ENCODE results near the gene IFFO2.
A peak's percentile ranks its signal among the peaks of the same experiment; 100 is the strongest.

IFFO2 gene

DNA sequence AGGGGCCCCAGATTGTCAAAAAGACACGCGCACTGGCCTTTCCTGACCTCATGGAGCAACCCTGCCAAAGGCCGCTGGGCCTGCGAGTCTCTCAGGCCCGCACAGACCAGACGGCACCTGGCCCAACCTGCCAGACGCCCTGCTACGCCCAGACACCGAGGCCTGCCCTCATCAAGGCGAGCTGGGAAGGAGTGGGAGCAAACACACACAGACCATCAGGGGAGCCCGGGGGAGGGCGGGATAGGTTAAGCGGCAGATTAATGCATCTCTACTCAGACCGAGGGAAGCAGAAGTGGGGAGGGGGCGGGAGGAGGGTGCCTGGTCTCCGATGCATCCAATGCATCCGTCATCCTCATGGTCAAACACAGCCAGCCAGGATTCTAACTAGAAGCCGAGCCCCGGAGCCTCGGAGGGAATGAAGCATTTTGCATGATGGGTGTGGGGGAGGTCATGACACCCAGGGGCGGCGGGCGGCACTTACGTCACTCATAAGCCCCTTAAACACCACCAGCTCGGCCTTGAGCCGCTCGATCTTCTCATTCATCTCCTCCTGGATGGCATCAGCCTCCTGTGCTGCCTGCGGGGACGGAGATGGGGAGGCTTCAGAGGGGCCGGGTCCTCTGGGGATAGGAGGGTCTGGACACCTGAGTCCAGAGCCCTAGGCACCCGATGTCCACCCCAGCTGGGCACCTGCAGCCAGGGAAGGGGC, 37.1 kb downstream of the IFFO2 start:
- DNase-seq (ENCODE audit: low read depth): no peak

- no peak for DNase-seq (ENCODE audit: low read depth)
Observed at GRCh38 chr1:18918417-18918816, 38.1 kb downstream of the IFFO2 start.

DNA sequence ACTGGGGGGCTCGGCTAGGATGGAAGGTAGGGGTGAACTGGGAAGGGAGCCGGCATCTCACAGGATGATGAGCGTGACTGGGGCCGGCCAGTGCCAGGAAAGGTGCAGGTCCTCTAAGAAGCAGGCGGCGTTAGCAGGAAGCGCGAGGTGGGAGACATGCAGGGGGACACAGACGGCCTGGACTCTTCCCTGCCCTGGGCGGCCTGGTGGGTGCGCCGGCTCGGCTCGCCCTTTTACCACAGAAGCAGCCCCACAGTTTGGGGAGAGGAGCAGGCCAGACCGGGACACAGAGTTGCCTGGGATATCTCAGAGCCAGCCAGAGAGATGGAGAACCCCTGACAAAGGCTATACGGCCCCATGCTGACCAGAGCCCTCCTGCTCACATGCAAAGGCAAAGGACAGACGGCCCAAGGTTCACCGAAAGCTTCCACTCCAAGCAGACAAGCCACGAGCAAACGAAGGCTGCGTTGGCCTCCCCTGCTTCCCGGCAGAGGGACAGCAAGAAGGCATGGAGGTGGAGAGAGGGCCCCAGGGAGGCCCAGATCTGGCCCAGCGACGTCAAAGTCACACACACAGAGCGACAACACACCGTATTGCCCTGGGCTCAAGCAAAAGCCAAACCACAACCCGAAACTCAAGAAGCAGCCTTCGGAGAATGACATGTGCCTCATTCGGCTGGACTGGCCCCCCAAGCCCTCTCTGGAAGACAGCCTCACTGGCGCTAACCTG, 39.2 kb downstream of the IFFO2 start:
- no peak for DNase-seq (ENCODE audit: low read depth)

DNA sequence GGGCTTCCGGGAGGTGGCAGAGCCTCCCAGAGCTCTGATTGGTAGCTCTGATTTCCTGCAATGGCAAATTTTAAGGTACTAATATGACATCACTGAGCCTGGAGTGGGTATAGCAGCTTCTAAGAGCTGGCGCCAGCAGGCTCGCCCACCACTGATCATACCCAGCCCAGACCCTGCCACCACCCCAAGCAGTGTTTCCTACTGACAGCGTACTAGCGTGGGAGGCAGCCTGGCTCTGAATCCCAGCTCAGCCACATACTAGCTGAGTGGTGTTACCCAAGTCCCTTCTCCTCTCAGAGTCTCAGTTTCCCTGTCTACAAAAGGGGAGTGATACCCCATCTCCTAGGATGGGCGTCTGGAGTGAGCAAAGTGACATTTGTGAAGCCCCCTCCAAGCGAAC, 41.1 kb downstream of the IFFO2 start:
- no peak for DNase-seq (ENCODE audit: low read depth)

DNA sequence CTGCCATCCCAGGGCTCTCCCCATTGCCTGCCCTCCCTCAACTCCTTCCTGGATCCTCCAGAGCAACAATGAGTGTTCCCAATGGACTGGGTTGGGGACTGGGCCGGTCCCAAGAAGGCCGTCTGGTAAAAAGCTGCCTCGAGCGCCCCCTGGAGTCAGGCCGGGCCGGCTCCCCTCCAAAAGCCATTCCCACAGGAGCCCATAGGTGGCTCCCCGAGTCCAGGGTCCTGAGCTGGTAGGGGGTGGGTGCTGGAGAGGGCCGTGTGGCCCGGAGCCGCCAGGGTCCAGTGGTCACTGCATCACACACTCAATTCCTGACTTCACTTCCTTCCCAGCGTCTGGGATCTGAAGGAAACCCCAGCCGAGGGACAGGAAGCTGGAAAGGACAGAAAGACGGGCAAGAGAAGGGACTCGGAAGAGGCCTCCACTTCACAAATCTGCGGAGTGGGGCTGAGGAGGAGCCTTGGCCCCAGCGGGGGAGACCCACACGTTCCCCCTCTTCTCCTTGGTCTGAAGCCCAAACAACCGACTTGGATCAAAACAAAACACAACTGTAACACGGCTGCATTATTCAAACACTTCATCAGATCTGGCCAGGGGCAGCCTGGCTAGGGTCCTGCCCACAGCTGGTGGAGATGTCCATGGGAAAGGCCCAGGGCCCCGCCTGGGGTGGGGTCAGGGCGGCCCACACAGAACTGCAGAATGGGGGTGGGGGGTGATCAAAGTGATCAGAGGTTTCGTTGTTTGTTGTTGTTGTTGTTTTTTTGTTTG, 43.2 kb downstream of the IFFO2 start:
- peak; percentile 75 for DNase-seq (ENCODE audit: low read depth)

DNA sequence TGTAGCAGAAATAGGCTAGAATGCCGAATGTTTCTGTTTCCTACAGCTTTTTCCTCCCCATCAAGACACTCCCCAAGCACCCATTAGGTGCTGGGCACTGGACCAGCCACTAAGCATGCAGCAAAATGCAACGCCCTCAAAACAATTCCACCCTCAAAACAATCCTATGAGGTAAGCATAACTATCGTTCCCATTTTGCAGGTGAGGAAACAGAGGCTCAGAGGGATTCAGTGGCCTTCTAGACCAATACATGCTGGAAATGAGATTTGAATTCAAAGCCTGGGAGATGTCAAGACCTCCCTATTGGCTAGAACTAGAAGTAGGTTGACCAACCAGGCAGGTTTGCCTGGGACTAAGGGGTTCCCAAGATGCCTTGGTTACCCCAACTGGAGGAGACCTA, 43.9 kb downstream of the IFFO2 start:
- DNase-seq (ENCODE audit: low read depth): no peak

DNA sequence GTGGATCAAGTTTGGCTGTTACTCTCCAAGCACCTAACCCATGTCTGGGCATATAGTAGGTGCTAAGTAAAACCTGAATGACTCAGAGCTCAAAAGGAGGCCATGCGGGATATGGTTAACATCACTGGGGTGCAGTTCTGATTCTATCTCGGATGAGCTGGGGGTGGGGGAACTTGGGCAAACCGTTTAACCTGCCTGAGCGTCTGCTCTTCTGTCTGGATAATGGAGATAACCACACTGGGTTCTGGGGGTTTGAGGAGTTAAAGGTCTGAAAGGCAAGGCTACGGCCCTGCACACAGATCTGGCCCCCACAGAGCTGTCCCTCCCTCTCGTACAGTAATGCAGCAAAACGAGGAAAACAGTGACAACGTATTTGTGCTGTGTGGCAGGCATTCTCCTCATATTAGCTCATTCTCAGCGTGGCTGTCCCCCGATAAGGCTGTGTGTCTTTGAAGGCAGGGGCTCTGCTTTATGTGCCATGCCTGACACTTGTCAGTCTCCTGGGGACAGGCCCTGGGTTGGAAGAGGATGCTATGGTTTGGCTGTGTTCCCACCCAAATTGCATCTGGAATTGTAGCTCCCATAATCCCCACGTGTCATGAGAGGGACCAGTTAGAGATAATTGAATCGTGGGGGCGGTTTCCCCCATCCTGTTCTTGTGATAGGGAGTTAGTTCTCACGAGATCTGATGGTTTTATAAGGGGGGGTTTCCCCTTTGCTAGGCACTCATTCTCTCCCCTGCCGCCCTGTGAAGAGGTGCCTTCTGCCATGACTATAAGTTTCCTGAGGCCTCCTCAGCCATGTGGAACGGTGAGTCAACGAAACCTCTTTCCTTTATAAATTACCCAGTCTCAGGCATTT, 47.3 kb downstream of the IFFO2 start:
- no peak for DNase-seq (ENCODE audit: low read depth)

DNA sequence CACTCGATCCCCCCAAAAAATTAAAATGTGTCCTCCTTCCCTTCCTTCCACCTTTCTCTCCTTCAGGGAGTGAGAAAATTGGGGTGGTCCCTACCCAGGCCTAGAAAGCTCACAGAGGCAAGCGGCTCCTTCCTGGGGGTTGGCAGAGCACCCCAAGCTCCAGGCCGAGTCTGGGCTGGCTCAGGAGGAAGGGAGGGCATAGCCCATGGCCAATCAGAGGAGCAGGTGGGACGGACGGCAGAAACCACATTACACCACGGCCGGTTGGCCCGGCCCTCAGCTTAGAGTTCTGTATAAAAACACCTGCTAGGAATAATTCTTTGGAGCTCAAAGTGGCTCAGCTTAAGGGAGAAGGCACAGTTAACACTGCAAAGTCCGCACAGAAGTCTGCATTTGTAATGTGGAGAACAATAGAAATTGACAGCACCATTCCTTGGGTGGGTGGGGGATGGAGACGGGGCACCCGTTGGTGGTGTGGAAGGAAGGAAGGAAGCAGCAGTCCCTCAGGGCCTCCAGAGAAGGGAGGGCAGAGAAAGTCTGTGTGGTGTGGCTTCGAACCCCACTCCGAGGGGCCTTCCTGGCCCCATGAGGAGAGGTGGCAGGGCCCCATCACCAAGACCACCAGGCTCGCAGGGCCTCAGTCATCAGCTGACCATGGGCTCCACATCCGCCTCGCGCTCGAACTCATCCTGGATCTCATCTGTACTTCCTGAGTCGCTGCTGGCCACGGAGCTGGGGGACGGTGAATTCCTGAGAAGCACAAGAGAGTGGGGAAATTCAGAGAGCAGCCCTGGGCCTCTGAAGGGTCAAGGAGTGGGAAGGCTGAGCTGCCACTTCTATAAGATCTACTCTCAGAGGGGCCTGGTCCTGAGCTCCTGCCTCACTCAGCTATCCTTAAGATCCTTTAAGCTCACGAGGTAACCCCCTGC, 48.3 kb downstream of the IFFO2 start:
- DNase-seq (ENCODE audit: low read depth): no peak

- DNase-seq (ENCODE audit: low read depth): peak; percentile 42
Observed at GRCh38 chr1:18907021-18907916, 49.2 kb downstream of the IFFO2 start.

DNA sequence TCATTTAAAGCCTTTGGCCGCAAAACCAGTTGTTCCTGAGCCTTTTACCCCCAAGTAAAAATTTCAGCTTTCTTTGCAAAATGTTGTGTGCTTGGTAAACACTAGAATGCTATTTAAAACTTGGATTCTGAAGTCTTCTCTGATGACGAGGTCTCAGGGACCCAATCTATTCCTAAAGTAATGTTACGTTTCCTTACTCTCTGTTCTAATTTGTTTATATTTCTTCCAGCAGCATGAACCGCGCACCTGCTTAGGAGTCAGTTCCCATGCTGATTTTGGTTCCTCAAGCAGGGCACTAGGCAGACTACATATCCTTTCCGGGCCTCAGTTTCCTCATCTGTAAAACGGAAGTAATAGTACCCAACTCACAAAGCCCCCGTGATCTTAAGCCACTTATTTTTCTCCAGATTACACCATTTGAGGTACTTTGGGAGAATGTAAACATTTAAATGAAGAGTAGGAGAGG, 53.2 kb downstream of the IFFO2 start:
- DNase-seq (ENCODE audit: low read depth): no peak

DNA sequence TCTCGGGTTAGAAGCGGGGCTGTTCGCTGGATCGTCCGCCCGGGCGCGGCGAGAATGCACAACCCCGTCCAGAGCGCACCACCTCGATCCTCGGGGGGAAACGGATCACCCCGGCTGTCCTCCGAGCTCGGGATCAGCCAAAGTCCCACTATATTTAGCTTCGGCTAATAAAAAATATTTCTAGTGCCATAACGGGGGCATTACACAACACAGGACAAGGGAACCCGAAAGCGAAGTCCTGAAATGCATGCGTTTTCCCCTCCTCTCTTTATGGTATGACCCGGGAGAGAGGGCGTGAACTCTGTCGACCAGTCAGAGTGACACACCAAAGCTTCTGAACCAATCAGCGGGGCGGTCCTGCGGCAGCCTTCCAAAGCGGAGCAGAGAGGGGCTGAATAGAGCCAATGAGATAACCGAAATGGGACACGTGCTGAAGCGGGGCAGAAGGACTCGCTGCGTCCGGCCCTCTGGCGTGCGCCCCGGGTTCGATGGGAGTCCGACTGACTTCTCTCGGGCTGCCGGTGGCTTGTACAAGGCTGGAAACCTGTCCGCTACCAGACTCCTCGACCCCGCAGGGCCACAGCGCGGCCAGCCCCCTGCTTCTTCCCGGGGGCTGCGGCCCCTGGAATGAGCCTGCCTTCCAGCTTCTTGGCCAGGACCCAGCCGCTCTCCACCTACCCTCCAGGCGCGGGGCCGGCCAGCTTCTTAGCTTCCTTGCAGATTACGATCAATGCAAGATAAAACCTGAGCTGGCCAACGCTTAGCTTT, 53.8 kb downstream of the IFFO2 start, which contains the start of gene ALDH4A1:
Gene ALDH4A1, minus strand, starts transcription at position 33 of the 768 bp plus-strand sequence. Its CDS starts 32 bp downstream, at position 1.
- DNase-seq (ENCODE audit: low read depth): peak; percentile 85

GRCh38 chr1:18901952-18902522, 54.4 kb downstream of the IFFO2 start:
- DNase-seq (ENCODE audit: low read depth): no peak

DNA sequence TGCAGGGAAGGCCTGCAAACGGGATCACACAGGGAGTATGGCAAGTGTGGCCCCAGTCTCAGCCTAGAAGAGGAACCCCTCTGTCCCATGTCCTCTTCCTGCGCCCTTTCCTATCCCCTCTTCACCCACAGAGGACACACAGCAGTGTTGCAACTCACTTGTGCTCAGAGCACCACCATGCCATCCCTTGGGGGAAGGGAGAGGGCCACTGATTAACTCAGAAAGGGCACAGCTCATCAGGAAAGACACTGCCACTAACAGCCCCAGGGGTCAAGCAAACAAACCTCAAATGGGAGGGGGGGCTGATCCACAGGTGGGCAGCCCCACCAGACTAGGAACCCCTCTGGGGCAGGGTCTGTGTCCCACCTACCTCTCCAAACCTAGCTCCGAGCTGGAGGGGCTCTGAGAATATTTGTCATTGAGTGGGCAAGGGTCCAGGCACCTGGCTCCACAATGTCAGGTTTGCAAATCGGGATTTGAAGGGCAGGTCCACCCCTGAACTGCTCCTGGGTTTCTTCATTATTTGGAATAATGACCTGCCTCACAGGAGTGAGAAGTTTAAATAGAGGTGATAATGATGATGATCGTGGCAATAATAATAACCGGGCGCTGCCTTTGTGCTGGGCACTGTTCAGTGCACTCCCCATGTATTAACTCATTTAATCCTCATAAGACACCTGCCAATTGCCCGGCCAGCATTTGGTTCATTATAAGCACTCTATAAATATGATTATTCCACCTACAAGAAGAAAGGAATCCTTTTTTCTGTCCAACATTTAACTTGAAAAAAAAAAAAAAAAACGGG, 55.1 kb downstream of the IFFO2 start:
- no peak for DNase-seq (ENCODE audit: low read depth)

DNA sequence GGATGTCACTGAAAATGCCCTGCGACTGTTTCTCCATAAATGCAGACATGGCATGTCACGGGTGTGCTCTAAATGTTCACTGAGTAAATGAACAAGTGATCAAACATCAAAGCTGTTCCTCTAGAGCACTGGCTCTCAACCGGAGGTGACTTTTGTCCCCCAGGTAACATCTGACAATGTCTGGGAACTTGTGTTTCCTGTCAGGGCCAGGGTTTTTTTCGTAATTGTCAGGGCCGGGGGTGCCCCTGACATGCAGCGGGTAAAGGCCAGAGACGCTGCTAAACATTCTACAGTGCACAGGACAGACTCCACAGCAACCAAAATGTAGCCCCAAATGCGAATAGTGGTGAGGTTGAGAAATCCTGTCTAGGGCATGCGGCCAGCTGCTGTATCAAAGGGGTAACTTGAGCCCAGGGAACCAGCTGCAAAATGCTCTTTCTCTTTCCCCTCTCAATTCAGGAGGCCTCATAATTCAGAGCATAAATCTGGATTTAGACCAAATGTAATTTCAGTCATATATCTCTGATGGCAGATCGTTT, 56.1 kb downstream of the IFFO2 start:
- DNase-seq (ENCODE audit: low read depth): no peak

DNA sequence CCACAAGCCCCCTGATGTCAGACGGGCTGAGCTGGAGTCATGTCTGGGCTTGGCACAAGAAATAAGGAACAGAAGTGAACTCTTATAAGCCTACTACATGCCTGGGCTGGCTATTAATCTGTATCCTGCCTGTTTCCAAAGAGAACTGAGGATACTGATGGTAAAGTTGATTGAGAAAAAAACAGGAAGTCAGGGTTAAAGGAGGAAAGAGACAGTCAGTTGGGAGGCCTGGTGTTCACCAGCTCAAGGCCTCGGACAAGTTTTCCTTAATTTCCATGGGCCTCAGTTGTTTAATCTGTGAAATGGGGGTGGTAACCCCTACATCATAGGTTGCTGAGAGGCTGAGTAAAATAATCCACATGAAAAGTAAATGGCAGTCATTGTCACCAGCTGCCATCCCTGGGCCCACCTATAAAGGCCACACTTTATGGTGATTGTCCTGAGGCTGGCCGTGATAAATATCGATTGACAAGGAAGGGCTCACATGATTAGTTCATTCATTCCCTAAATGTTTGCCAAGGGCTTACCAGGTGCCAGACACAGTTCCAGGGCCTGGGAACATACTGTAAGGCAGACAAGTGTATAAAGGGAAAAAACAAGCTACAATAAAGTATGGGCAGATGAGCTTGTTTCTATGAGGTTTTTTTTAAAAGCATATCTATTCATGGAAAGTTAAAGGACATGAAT, 57.0 kb downstream of the IFFO2 start:
- DNase-seq (ENCODE audit: low read depth): no peak

DNA sequence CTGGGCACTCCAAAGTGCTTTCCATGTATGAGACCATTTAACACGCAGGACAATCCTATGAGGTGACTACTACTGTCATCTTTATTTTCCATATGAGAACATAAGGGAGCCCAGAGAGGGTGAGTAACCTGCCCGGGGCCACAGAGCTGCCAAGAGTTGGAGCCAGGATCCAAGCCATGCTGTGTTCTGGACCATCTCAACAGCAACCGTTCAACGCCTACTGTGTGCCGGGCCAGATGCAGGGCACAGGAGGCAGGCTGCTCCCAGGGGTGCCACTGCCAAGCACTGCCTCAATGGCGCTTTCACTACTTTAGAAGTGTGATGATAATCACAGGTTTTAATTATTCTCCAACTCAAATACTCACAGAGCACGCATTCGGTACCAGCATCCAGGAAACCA, 57.9 kb downstream of the IFFO2 start:
- DNase-seq (ENCODE audit: low read depth): no peak

- no peak for DNase-seq (ENCODE audit: low read depth)
Observed at GRCh38 chr1:18895317-18895716, 61.2 kb downstream of the IFFO2 start.
